GM10266 (cell line): ENCODE data around the gene HSD17B8.

Experiments
- DNase-seq: peaks from one replicate; pipeline ENCODE4 v3.0.0; 2012; ENCODE audit errors: extremely low spot score
- CTCF ChIP-seq: IDR thresholded peaks from 2 replicates; pipeline ENCODE4 v1.5.1; 2012; ENCODE audit warnings: mild to moderate bottlenecking, low read depth; ENCODE audit not compliant: control insufficient read depth, insufficient read depth; ENCODE audit errors: missing control alignments

HSD17B8 gene

GRCh38 chr6:33211136-33211535 lies 6.7 kb downstream of the HSD17B8 start:
- no peak for TF ChIP-seq CTCF
- DNase-seq = no peak

- no peak for DNase-seq
- TF ChIP-seq CTCF = no peak
Measured at GRCh38 chr6:33211666-33212422, 7.4 kb downstream of the HSD17B8 start.

GRCh38 chr6:33212857-33213165 lies 8.4 kb downstream of the HSD17B8 start:
- no peak for TF ChIP-seq CTCF
- no peak for DNase-seq

GRCh38 chr6:33213166-33213988 lies 8.9 kb downstream of the HSD17B8 start:
- peak; percentile 44 for DNase-seq
- no peak for TF ChIP-seq CTCF

- peak; percentile 19 for DNase-seq
- TF ChIP-seq CTCF = no peak
Measured at GRCh38 chr6:33213989-33214335, 9.5 kb downstream of the HSD17B8 start.

GRCh38 chr6:33215271-33216116 lies 11.0 kb downstream of the HSD17B8 start:
- DNase-seq = no peak
- TF ChIP-seq CTCF = no peak
